OCI-LY7 (cell line): ENCODE results near the gene FBXL16. TPM values are rescaled to one million over a fixed set of nuclear protein-coding genes. Genes with fewer than 3 reads are reported as not detected.

ENCODE experiments used
- BruUV-seq: library from RNA; stranded (reverse); fragments of 400-500 nt; replicated peaks from 2 replicates; lab custom pipeline; 2021; lab: Mats Ljungman, UMichigan
- CTCF ChIA-PET: fragments of 300-600 bp; sonication (Branson Sonifier 250); formaldehyde crosslinking; loops from one replicate; lab custom pipeline; 2022; ENCODE audit warnings: antibody characterized with exemption; ENCODE audit not compliant: unreplicated experiment; lab: Charles Lee
- POLR2A ChIA-PET: fragments of 300-600 bp; sonication (Branson Sonifier 250); formaldehyde crosslinking; loops from one replicate; lab custom pipeline; 2022; ENCODE audit warnings: antibody characterized with exemption; lab: Charles Lee
- DNase-seq: peaks from one replicate; pipeline ENCODE4 v3.0.0-alpha.2; 2015; ENCODE audit warnings: low spot score
- H2AFZ ChIP-seq: fragments of 200-600 bp; sonication (generic), shearing (Covaris generic); 2 replicates; pipeline ENCODE4 v1.6.1; 2014; ENCODE audit warnings: mild to moderate bottlenecking, antibody characterized with exemption, low read length, moderate library complexity
- H3K27ac ChIP-seq: fragments of 200-600 bp; sonication (generic); 2 replicates; pipeline ENCODE4 v1.5.1; 2014; ENCODE audit warnings: mixed run types, low read depth, mild to moderate bottlenecking, moderate library complexity, low read length, inconsistent platforms; ENCODE audit not compliant: poor library complexity, severe bottlenecking
- H3K36me3 ChIP-seq: fragments of 200-600 bp; sonication (generic); 2 replicates; pipeline ENCODE4 v1.6.1; 2014; ENCODE audit warnings: mild to moderate bottlenecking, antibody characterized with exemption, low read length, moderate library complexity, mixed read lengths; ENCODE audit not compliant: insufficient read depth
- H3K4me1 ChIP-seq: fragments of 200-600 bp; sonication (generic); 2 replicates; pipeline ENCODE4 v1.5.1; 2014; ENCODE audit warnings: mild to moderate bottlenecking, low read length; ENCODE audit not compliant: insufficient read depth, poor library complexity, severe bottlenecking
- H3K4me2 ChIP-seq: fragments of 200-600 bp; sonication (generic); 2 replicates; pipeline ENCODE4 v1.6.1; 2014; ENCODE audit warnings: mild to moderate bottlenecking, low read length
- H3K4me3 ChIP-seq: fragments of 200-600 bp; sonication (generic); 2 replicates; pipeline ENCODE4 v1.5.1; 2014; ENCODE audit warnings: mild to moderate bottlenecking, low read depth, low read length; ENCODE audit not compliant: poor library complexity, severe bottlenecking
- H3K79me2 ChIP-seq: fragments of 200-600 bp; sonication (generic); 2 replicates; pipeline ENCODE4 v1.6.1; 2016; ENCODE audit warnings: low read depth, mild to moderate bottlenecking, low read length, moderate library complexity, mixed read lengths; ENCODE audit not compliant: insufficient read depth
- H3K9me2 ChIP-seq: fragments of 200-600 bp; sonication (generic); 2 replicates; pipeline ENCODE4 v1.6.1; 2016; ENCODE audit warnings: mild to moderate bottlenecking, low read length, mixed read lengths; ENCODE audit not compliant: insufficient read depth
- H3K9me3 ChIP-seq: fragments of 200-600 bp; sonication (generic); 2 replicates; pipeline ENCODE4 v1.6.1; 2014; ENCODE audit warnings: mild to moderate bottlenecking, mixed run types, low read length, mixed read lengths
- H4K20me1 ChIP-seq: fragments of 200-600 bp; sonication (generic); 2 replicates; pipeline ENCODE4 v1.6.1; 2014; ENCODE audit warnings: mild to moderate bottlenecking, antibody characterized with exemption, low read length, moderate library complexity, mixed read lengths; ENCODE audit not compliant: insufficient read depth
- EZH2phosphoT487 ChIP-seq: fragments of 200-600 bp; sonication (generic); IDR thresholded peaks from 2 replicates; pipeline ENCODE4 v1.6.1; 2018; ENCODE audit warnings: low read depth, borderline replicate concordance, mild to moderate bottlenecking, mixed run types, antibody characterized with exemption, low read length, moderate library complexity, mixed read lengths
- intact Hi-C: fragments of 100-400 bp; cut with micrococcal nuclease; formaldehyde crosslinking; loops from one replicate; pipeline ENCODE4 v1.10.0; 2022; ENCODE audit not compliant: unreplicated experiment
- total RNA-seq, 2 experiments: library from RNA; depleted of rRNA in 1 of 2; stranded (reverse); fragments of >200 nt in 1 of 2; shearing (Covaris generic) in 1 of 2; gene quantifications; 2 replicates each; pipeline ENCODE4 v1.2.3, GENCODE V29; 2014 to 2022
- TF ChIP-seq, protein P1 (sequence below): fragments of 200-600 bp; sonication (generic); conservative IDR thresholded peaks from 2 replicates; pipeline ENCODE4 v1.5.1; 2014; ENCODE audit warnings: mild to moderate bottlenecking, antibody characterized with exemption, low read length, moderate library complexity, mixed read lengths

The FBXL16 gene
- total RNA-seq, 2 experiments from 2014 or later = 0.16 to 0.42 TPM

- CTCF ChIA-PET = interaction anchor here (1.0 kb wide), 1 partner anchor 9 kb away, joined by 4 read pairs; the partner anchor contains the start of gene WDR24
- H3K36me3 ChIP-seq = peaks cover 29% of the 10 kb centered on the region
- no peaks in the 10 kb centered on the region for H3K9me2 ChIP-seq
- peaks cover 40% of the 10 kb centered on the region for H3K4me1 ChIP-seq
- H3K27ac ChIP-seq = peak overlapping the region; percentile 63
- POLR2A ChIA-PET = no interaction called here
- H3K79me2 ChIP-seq = peaks cover 25% of the 10 kb centered on the region; the same call in 1 of the 2 replicates
- DNase-seq = no peak
- H2AFZ ChIP-seq = no peak overlapping the region
- no peaks in the 10 kb centered on the region for H3K9me3 ChIP-seq
- peaks cover 5% of the 10 kb centered on the region; the same call in 1 of the 2 replicates for H4K20me1 ChIP-seq
- TF ChIP-seq EZH2phosphoT487 = no peak
- TF ChIP-seq, protein P1, sequence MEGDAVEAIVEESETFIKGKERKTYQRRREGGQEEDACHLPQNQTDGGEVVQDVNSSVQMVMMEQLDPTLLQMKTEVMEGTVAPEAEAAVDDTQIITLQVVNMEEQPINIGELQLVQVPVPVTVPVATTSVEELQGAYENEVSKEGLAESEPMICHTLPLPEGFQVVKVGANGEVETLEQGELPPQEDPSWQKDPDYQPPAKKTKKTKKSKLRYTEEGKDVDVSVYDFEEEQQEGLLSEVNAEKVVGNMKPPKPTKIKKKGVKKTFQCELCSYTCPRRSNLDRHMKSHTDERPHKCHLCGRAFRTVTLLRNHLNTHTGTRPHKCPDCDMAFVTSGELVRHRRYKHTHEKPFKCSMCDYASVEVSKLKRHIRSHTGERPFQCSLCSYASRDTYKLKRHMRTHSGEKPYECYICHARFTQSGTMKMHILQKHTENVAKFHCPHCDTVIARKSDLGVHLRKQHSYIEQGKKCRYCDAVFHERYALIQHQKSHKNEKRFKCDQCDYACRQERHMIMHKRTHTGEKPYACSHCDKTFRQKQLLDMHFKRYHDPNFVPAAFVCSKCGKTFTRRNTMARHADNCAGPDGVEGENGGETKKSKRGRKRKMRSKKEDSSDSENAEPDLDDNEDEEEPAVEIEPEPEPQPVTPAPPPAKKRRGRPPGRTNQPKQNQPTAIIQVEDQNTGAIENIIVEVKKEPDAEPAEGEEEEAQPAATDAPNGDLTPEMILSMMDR = no peak
- intact Hi-C loops = loop anchor here (5.0 kb wide), 1 partner anchor 42 kb away; the partner anchor contains the start of gene ANTKMT
- peak overlapping the region; percentile 82 for H3K4me3 ChIP-seq
- peak overlapping the region; percentile 88 for H3K4me2 ChIP-seq
- BruUV-seq = no TSS peak
Observed at GRCh38 chr16:680625-680945, 25.0 kb downstream of the FBXL16 start.

- intact Hi-C loops = loop anchor here (1.0 to 5.0 kb wide), 2 partner anchors 12 to 42 kb away; partner anchors contain the start of genes ANTKMT and RHOT2
- H3K36me3 ChIP-seq = peaks cover 27% of the 10 kb centered on the region
- TF ChIP-seq EZH2phosphoT487 = no peak
- TF ChIP-seq, protein P1 = no peak
- POLR2A ChIA-PET = interaction anchor here (0.6 to 1.2 kb wide), 2 partner anchors 10 to 264 kb away, joined by 3 to 4 read pairs; no protein-coding TSS in a partner anchor
- peak within 1 kb of the TSS; percentile 82 for H3K4me3 ChIP-seq
- no peak within 1 kb of the TSS for H2AFZ ChIP-seq
- H4K20me1 ChIP-seq = peaks cover 5% of the 10 kb centered on the region; the same call in 1 of the 2 replicates
- peak within 1 kb of the TSS; percentile 63 for H3K27ac ChIP-seq
- peak; percentile 91 for DNase-seq
- H3K4me2 ChIP-seq = peak within 1 kb of the TSS; percentile 88
- peaks cover 25% of the 10 kb centered on the region; the same call in 1 of the 2 replicates for H3K79me2 ChIP-seq
- BruUV-seq = no TSS peak
- CTCF ChIA-PET = interaction anchor here (1.0 kb wide), 1 partner anchor 10 kb away, joined by 4 read pairs; the partner anchor contains the start of gene WDR24
- no peaks in the 10 kb centered on the region for H3K9me2 ChIP-seq
- no peaks in the 10 kb centered on the region for H3K9me3 ChIP-seq
- peaks cover 40% of the 10 kb centered on the region for H3K4me1 ChIP-seq
Observed at GRCh38 chr16:679814-680624, 25.6 kb downstream of the FBXL16 start, which contains the start of gene STUB1. TSS of gene STUB1 (plus strand) at chr16:680410. CDS start at chr16:680526, 116 bp downstream.
